DMS153 treated with DMSO at 0.1 percent for 48 hours (cell line): ENCODE measurements around the gene MUC13.
"Not testable (repeated sequence)": the region's sequence is repeated elsewhere in the genome, so short reads cannot be mapped to it uniquely, and the experiment has no call there.

ENCODE experiments used
- DNase-seq: peaks from one replicate; lab custom pipeline; 2025; ENCODE audit not compliant: unreplicated experiment; lab: John Stamatoyannopoulos, UW

MUC13 gene, protein sequence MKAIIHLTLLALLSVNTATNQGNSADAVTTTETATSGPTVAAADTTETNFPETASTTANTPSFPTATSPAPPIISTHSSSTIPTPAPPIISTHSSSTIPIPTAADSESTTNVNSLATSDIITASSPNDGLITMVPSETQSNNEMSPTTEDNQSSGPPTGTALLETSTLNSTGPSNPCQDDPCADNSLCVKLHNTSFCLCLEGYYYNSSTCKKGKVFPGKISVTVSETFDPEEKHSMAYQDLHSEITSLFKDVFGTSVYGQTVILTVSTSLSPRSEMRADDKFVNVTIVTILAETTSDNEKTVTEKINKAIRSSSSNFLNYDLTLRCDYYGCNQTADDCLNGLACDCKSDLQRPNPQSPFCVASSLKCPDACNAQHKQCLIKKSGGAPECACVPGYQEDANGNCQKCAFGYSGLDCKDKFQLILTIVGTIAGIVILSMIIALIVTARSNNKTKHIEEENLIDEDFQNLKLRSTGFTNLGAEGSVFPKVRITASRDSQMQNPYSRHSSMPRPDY

DNA sequence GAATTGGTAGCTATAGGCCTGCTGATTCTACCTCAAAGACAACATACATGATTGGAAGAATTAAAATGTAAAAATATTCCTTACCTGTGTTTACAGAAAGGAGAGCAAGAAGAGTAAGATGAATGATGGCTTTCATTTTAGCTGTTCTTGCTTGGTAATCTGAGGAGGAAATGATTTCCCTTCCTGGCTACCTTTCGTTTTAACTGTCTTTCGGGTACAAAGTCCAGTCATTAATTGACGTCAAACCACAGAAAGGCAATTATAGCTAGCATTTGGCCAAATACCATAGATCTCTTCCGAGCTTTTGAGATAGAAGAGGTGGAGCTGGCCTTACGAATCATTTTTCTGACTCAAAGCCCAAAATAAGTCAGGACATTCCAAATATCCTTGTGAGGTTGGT lies at the start of gene MUC13:
Gene MUC13 (minus strand): TSS at position 175 of the 400 bp plus-strand sequence. CDS start 39 bp downstream, at position 136.
- no peak for DNase-seq

DNA sequence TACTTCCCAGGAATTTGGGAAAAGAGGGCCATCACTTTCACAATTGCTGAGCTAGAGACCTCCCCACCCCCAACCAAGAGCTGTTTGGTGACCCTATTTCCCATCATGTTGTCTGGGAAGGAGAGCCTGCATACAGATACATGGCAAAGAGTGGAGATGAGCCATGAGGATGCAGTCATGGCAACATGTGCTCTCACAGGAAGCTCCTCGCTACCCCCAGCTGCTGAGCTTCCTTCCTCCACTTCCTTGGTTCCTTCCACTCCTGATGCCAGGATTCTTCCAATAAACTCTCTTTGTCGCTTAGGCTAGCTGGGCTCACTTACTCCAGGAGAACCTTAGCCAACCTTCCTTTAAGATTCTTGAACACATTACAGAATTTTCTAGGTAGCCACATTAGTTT lies 48.3 kb upstream of the MUC13 start:
- no peak for DNase-seq

DNA sequence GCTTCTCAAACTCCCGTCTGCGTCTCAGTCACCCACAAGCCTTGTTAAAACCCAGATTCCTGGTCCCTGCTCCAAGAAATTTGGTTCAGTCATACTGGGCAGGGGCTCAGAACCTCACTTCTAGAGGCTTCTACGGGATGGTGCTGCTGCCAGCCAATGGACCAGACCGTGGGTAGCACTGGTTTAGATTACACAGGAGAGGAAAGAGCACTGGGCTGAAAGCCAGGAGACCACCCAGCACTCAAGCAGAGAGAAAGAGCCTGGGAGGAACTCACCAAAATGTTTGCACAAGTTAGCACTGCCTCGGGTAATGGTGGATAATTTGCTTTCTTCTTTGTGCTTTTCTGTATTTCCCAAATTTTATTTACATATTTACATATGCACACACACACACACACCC lies 46.9 kb upstream of the MUC13 start:
- no peak for DNase-seq

DNA sequence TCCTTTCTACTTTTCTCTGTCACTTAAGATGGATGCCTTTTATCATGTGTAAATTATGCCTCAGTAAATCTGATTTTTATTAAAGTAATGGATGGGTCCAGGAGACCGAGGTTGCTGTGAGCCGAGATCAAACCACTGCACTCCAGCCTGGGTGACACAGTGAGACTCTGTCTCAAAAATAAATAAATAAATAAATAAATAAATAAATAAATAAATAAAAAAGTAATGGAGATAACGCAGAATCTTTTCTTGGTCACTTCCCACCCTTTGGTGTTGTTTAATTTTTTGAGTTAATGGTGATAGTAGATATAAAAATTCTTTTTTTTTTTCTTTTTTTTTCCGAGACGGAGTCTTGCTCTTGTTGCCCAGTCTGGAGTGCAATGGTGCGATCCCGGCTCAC lies 44.1 kb upstream of the MUC13 start:
- DNase-seq, result no peak

DNA sequence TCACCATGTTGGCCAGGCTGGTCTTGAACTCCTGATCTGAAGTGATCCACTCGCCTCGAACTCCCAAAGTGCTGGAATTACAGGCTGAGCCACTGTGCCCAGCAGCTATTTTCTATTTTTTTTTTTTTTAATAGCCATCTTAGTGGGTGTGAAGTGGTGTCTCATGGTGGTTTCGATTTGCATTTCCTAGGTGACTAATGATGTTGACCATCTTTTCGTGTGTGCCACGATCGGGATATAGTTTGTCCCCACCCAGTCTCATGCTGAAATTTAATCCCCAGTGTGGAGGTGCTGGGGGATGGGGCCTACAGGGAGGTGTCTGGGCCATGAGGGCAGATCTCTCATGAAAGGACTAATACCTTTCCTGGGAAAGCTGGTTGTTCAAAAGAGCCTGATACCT lies 41.8 kb upstream of the MUC13 start:
- no peak for DNase-seq

DNA sequence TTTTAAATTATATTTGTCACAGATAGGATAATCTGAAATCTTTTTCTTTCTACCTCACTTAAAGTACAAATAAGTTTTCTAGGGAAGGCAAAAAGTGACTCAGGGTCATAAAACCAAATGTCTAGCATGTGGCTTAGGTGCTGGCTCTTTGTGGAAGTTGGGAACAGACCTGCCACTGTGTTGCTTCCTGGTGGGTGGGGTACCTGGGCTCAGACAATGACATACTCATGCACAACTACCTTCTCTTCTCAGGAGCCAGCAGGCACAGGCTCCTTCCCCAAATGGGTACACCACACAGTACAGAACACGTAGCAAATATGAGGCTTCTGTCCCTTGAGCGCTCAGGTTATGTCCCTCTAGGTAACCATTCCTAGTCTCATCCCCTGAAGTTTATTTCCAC lies 40.1 kb upstream of the MUC13 start:
- DNase-seq, result no peak

DNA sequence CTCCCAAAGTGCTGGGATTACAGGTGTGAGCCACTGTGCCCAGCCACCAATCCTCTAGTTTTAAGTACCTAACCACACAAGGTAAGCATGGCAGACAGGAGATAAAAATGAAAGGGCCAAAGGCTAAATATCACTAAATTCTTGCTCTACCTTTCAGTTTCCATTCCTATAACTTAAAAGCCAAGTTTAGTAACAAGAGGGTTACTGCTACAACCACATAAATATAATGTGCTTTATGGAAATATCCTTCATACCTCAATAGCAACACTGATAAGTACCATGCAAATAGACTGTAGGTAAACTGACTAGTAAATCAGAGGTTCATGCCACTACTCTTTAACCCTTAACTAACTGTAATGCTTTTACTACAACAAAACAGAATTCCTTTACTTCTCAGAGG lies 38.7 kb upstream of the MUC13 start:
- no peak for DNase-seq

DNA sequence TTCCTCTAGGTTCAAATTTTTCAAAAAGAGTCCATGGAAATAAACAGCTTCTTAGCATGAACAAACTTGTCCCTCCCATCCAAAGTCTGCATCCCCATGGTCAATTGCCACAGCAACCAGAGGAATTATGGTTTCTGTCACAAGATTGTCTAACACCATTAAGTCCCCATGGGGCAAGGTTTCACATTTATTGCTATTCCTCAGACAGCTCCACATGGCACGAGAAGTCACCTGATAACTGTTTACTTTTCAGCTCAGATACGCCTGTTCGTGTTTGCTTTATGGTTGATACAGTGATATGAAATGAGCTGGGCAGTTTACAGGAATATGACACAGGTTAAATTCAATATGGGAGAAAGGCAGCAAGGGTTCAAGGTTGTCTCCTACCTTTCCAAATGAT lies 37.9 kb upstream of the MUC13 start:
- peak; percentile 36 for DNase-seq

DNA sequence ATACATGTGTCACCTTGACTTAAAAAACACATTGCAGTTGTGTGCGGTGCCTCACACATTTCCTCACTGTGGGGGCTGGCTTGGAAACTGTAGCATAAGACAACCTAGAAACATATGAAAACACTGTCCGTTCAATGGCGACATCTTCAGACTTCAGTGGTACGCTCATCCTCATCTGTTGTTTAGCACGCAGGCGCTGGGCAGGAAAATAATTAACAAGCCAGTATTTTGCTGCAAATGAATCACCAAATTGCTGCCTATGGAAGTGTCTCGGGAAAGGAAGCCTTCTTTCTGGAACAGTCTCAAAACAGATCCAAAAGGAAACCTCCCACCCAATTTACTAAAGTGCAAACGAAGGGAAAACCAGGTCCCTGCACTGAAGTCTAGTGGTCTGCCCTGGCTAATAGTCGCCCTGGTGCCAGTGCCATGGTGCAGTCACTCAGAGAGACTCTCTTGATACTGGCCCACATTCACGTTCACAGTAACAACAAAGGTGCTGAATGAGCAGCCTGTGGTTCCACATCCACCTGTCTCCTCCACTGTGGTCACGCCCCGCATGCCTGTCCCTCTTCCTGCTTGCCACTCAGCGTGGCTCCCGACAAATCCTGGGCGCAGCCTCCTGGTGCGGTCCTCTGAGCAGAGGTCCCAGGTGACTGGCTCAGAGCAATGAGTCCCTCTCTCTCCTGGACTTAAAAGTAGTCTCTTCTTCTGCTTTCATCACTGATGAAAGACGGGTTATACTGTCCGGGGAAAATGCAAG lies 35.6 kb upstream of the MUC13 start:
- no peak for DNase-seq

DNA sequence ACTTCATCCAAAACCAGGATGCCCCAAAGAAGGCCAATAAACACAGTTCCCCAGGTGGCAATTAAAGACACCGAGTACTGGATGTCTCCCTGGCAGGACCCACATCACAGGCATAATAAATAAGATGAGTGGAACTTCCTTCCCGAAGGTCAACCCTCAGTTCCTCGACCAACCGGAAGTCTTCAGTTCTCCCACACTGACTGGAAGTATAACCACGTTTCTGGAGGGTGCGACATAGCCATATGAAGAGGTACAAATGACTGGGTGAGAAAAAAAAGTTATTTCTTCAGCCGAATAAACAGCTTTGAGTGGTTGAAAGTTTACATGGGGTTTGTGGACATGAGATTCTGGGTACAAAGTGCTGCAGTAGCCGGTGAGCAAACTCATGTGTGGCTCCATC lies 34.6 kb upstream of the MUC13 start:
- DNase-seq, result no peak

DNA sequence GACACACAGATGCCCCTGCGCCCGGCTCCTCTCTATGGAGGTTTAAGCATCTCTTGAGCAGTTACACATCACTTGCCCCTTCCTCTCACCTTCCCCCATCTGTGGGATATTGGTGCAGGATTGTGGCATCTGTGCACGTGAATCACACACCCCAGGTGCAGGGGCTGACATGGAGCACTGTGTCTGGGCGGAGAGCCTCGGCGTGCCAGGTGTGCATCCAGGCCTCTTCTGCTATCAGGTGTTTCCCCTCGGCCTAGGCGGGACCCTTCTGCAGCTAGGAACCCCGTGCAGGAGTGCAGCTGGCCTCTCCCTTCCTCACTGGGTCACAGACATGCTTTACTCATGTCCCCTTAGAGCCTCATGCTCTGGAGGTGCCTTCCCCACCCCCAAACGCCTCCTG lies 33.4 kb upstream of the MUC13 start:
- DNase-seq, result no peak

DNA sequence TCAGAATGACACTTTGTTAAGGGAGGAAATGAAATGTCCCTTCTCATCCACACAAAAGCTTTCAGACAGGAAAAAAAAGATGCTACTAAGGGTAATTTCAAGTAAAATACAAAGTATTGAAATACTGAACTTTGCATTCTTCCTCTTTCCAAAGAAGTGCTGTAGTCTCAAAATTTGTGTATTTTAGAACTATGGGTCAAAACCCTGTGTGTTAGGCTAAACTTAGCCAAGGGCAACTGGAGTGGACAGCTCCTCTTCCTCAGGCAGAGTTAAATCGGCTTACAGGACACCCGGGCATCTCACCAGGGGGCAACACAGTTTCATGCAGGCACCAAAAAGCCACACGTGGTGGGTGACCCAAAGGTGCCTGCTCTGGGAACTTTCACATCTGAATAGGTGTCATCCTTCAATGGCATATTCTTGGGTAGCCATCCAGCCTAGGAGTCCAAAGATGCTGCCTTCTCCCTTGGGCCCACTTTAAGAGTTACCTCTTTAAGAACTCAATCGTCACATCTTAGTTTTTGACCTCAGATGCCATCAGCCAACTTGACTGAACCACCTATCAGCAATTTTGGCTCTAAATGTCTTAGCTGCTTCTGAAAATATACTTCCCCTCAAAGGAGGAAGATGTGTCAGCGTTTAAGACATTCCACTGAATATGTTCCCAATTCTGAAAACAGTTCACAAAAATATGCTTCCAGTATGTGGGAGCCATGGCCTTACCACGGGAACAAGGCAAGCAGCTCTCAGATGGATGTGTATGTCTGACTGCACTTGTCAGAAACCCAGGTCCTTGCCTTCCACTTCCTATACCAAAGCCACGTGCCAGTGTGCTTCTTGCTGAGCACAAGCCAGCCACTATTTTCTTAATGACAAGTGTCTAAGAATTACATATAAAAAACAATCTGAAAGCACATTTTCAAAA lies 32.2 kb upstream of the MUC13 start:
- DNase-seq, result no peak

DNA sequence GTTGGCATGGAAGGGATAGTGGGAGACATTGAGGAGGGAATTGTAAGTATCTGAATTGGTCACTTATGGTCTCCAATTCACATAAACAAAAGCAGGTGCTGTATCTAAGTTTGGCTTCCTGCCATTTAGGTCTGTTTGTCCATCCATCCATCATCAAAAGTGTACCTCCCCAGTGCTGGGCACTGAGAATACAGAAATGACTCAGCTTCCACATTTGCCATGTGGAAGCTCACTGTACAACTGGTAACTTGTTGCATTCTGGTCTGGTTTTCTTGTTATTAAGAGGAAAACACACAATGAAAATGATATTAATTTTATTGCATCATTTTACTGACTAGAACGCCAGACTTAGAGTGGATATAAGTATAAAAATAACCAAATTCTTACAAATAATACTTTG lies 30.9 kb upstream of the MUC13 start:
- DNase-seq, result peak; percentile 32

DNA sequence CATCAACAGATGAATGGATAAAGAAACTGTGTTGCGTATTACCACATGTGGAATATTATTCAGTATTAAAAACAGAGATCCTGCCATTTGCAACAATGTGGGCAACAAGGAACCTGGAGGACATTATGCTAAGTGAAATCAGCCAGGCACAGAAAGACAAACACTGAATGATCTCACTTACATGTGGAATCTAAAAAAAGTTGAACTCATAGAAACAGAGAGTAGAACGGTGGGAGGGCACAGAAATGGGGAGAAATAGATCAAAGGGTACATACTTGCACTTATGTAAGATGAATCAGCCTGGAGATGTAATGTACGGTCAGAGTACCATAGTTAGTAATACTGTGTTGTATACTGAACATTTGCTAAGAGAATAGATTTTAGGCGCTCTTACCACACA lies 29.8 kb upstream of the MUC13 start:
- no peak for DNase-seq

DNA sequence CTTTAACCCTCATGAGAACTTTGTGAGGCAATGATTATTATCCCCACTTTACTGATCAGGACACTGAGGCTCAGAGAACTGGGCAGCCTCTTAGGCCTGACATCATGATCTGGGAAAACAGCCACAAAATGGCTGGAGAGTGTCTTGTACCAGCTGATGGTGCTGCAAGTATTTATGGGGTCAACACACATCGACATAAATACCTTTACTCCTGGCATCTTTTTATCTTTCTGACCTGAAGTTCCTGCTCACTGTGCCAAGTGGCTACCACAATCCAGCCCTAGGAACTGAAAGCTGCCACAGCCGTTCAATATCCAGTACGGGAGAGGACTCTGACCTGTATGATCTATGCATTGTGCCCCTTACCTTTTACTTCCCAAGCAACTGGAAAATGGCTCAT lies 29.2 kb upstream of the MUC13 start:
- no peak for DNase-seq

DNA sequence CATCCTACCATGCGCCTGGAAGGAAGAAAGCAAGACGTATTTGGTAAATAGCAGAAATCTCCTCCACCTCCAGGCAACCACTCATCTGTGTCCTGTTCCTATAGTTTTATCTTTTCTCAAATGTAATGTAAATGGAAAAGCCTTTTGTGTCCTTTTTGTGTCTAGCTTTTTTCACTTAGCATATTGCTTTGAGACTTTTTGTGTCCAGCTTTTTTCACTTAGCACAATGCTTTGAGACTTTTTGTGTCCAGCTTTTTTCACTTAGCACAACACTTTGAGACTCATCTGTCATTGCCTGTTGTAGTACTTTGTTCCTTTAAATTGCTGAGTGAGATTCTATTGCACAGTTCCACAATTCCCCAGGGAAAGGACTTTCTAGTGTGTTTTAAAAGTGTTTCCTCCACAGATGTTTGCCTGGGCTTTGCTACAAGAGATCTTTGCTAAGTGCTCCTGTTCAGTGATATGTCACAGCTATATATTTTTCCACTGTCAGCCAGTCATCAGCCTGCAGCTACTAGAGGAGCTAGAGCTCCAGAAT lies 27.9 kb upstream of the MUC13 start:
- no peak for DNase-seq

DNA sequence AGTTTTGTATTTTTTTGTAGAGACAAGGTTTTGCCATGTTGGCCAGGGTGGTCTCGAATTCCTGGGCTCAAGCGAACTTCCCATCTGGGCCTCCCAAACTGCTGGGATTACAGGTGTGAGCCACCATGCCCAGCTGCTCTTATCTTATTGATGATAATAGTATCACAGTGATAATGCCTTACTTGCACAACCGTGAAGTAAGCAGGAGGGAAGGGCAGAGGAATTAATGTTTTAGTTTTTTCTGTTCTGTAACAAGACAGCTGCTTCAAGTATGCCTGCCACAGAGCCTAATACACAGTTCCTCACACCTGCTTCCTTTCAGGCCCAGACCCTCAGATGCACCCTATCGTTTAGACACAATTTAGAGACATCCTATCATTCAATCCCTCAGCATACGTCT lies 26.1 kb upstream of the MUC13 start:
- DNase-seq, result no peak

DNA sequence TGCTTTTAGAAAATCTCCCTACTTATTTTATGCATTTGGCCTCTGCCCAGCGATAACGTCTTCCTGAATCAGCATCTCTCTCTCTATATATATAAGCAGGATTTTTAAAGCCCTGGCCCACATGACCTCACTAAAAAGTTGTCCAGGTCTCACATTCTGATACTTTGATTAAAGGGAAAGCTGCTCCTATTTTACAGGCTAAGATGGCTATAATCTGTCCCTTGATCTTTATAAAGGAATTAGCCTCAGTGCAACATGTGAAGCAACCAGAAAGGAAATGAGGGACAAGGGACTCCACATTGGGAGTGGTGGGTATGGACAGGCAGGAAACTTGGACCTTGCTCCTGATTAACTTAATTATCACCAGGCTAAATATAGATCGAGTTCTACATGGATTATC lies 25.6 kb upstream of the MUC13 start:
- DNase-seq, result no peak

DNA sequence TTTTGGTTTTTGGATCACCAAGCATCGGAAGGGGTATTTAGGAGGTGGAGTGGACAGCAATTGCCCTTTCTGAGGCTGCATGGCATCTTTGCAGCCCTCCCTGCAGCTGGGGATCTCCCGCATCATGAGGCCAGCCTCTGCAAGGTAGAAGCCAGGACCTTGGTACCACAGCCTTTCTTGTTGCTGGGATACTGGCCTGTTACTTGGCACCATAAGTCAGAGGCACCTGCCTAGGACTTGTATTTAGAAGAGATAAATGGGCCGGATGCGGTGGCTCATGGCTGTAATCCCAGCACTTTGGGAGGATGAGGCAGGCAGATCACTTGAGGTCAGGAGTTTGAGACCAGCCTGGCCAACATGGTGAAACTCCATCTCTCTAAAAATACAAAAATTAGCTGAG lies 23.4 kb upstream of the MUC13 start:
- DNase-seq, result not testable (repeated sequence)

DNA sequence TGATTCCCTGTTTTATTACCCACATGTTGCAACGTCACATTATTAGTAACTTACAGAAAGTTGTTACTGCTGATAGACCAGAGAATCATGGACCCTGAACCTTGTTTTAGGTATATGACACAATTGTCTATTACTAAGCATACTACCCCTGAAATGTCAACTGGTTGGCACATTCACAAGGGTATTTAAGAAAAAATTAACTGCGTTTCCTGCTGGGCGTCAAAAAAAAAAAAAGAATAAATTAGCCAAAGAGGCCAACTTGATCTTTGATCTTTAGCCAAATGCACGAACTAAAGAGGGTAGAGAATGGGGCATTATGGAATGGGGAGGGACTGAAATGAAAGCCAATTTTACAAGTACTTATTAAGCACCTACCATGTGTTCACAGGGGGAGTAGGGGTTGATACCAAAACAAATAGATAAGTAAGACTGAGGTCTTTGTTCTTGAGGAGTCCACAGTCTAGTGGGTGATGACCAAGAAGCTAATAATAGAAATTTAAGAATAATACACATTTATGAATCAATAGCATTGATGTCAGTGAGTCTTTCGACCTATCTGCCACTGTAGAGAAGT lies 17.8 kb upstream of the MUC13 start:
- DNase-seq, result no peak
